Measurements from ENCODE around the gene TMUB1.

DNA sequence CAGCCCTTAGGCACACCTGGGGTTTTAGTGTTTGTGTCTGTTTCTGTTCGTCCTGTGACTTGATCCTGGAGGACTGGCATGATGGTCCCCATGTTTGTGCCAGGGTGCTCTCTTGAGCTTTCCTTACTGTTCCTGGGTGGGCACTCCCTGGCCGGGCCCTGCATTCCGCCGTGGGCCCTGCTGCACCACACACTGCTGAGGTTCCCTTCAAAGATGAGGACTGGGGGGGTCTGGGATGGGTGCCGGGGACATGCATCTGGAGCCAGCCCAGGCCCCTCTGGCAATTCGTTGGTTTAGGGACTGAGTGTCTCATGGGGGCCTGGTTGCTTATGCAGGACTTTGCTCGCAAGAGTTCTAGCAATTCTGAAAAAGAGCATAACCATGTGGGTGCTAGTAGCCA is 7.7 kb upstream of the TMUB1 start:
- TF ChIP-seq, protein P1, sequence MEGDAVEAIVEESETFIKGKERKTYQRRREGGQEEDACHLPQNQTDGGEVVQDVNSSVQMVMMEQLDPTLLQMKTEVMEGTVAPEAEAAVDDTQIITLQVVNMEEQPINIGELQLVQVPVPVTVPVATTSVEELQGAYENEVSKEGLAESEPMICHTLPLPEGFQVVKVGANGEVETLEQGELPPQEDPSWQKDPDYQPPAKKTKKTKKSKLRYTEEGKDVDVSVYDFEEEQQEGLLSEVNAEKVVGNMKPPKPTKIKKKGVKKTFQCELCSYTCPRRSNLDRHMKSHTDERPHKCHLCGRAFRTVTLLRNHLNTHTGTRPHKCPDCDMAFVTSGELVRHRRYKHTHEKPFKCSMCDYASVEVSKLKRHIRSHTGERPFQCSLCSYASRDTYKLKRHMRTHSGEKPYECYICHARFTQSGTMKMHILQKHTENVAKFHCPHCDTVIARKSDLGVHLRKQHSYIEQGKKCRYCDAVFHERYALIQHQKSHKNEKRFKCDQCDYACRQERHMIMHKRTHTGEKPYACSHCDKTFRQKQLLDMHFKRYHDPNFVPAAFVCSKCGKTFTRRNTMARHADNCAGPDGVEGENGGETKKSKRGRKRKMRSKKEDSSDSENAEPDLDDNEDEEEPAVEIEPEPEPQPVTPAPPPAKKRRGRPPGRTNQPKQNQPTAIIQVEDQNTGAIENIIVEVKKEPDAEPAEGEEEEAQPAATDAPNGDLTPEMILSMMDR (IDR thresholded peaks at IDR 0.05), result no peak
- no peak for TF ChIP-seq POLR2A (IDR thresholded peaks at IDR 0.05)
